Measurements from ENCODE around the gene VASN.

The VASN gene

GRCh38 chr16:4414187-4414917 is 42.7 kb downstream of the VASN start:
- no peaks in the 10 kb centered on the region for H3K27me3 ChIP-seq (replicated peaks; ENCODE audit: control insufficient read depth, insufficient read depth, low read length)
- peak overlapping the region; percentile 72 for H3K4me3 ChIP-seq (replicated peaks; ENCODE audit: low read depth, low read length)
- no peak for TF ChIP-seq CTCF (IDR thresholded peaks at IDR 0.05; ENCODE audit: insufficient read depth, low read length, poor library complexity, severe bottlenecking)
- DNase-seq (ENCODE audit: extremely low read depth, insufficient read length), result peak; percentile 84
- H3K36me3 ChIP-seq (ENCODE audit: control insufficient read depth, insufficient read depth, low read length), result peaks cover 21% of the 10 kb centered on the region

DNA sequence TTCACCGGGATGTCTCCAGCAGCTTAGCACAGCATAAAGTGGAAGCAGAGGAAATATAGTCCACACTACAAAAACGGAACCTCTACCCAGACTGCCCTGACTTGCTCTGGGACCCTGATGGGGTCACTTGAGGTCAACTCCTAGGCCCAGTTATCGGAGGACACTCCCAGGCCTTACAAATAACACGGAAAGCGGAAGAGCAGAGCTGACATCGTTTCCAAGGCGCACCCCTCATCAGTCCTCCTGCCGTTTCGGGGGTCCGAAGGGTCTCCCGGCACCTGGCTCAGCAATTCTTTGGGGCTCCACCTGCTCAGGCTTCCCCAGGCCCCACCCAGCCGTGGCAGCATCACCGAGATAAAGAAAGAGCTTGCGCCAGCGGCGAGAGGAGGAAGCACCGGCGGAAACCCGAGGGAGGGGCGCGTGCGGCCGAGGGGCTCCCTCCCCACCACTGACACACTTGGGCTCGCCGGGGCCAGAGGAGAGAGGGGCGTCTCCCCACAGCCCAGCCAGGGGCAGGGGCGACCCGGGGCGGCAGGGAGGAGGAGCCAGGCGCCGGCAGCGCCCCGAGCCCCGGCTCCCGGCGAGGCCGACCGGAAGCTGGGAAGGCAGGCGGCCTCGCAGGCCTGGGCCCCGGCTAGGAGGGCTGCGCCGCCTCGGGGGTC is 44.0 kb downstream of the VASN start:
- Histone ChIP-seq H3K4me3 (replicated peaks; ENCODE audit: low read depth, low read length) (peak overlapping the region; percentile 72), H3K36me3 (ENCODE audit: control insufficient read depth, insufficient read depth, low read length) (peaks cover 14% of the 10 kb centered on the region), H3K27me3 (replicated peaks; ENCODE audit: control insufficient read depth, insufficient read depth, low read length) (no peaks in the 10 kb centered on the region)
- peak; percentile 74 for DNase-seq (ENCODE audit: extremely low read depth, insufficient read length)
- no peak for TF ChIP-seq CTCF (IDR thresholded peaks at IDR 0.05; ENCODE audit: insufficient read depth, low read length, poor library complexity, severe bottlenecking)

- DNase-seq (ENCODE audit: extremely low read depth, insufficient read length), result peak; percentile 97
- H3K27me3 ChIP-seq (replicated peaks; ENCODE audit: control insufficient read depth, insufficient read depth, low read length), result no peaks in the 10 kb centered on the region
- peaks cover 14% of the 10 kb centered on the region for H3K36me3 ChIP-seq (ENCODE audit: control insufficient read depth, insufficient read depth, low read length)
- no peak for TF ChIP-seq CTCF (IDR thresholded peaks at IDR 0.05; ENCODE audit: insufficient read depth, low read length, poor library complexity, severe bottlenecking)
- peak within 1 kb of the TSS; percentile 72 for H3K4me3 ChIP-seq (replicated peaks; ENCODE audit: low read depth, low read length)
These were observed 44.8 kb downstream of the VASN start, which contains the start of gene CORO7 for GRCh38 chr16:4416200-4417032. TSS of gene CORO7 (minus strand) at chr16:4416596. CDS start at chr16:4416518, 78 bp downstream.

GRCh38 chr16:4419402-4419959 is 47.8 kb downstream of the VASN start:
- Histone ChIP-seq H3K4me3 (replicated peaks; ENCODE audit: low read depth, low read length) (no peak overlapping the region), H3K27me3 (replicated peaks; ENCODE audit: control insufficient read depth, insufficient read depth, low read length) (no peaks in the 10 kb centered on the region), H3K36me3 (ENCODE audit: control insufficient read depth, insufficient read depth, low read length) (no peaks in the 10 kb centered on the region)
- no peak for DNase-seq (ENCODE audit: extremely low read depth, insufficient read length)
- no peak for TF ChIP-seq CTCF (IDR thresholded peaks at IDR 0.05; ENCODE audit: insufficient read depth, low read length, poor library complexity, severe bottlenecking)

DNA sequence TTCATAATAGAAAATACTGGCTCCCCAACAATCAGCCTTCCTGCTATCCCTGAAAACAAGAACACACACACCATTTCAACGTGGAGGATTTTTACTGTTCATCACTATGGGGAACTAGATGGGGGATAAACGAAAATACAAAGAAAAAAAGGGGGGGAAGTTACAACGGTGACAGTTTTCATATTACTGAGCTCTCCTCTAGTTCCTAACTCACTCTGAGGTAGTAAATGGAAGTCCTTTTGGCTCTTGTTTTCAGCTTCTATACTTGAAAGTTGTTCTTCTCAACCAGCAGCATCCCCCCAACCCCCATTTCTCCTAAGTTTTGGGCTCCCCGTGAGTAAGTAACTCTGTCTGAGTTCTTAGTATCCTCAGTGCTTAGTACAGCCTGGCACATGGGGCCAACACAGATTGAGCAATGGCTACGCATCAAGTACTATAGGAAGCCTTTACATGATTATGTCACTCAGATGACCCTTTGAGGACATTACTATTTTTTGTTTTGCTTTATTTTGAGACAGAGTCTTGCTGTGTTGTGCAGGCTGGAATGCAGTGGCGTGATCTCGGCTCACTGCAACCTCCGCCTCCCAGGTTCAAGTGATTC is 49.0 kb downstream of the VASN start:
- DNase-seq (ENCODE audit: extremely low read depth, insufficient read length), result no peak
- Histone ChIP-seq H3K4me3 (replicated peaks; ENCODE audit: low read depth, low read length) (no peak overlapping the region), H3K36me3 (ENCODE audit: control insufficient read depth, insufficient read depth, low read length) (no peaks in the 10 kb centered on the region), H3K27me3 (replicated peaks; ENCODE audit: control insufficient read depth, insufficient read depth, low read length) (no peaks in the 10 kb centered on the region)
- TF ChIP-seq CTCF (IDR thresholded peaks at IDR 0.05; ENCODE audit: insufficient read depth, low read length, poor library complexity, severe bottlenecking), result no peak

All from GM06990 (cell line).